Measurements from ENCODE around the gene SMARCC1.

The SMARCC1 gene

DNA sequence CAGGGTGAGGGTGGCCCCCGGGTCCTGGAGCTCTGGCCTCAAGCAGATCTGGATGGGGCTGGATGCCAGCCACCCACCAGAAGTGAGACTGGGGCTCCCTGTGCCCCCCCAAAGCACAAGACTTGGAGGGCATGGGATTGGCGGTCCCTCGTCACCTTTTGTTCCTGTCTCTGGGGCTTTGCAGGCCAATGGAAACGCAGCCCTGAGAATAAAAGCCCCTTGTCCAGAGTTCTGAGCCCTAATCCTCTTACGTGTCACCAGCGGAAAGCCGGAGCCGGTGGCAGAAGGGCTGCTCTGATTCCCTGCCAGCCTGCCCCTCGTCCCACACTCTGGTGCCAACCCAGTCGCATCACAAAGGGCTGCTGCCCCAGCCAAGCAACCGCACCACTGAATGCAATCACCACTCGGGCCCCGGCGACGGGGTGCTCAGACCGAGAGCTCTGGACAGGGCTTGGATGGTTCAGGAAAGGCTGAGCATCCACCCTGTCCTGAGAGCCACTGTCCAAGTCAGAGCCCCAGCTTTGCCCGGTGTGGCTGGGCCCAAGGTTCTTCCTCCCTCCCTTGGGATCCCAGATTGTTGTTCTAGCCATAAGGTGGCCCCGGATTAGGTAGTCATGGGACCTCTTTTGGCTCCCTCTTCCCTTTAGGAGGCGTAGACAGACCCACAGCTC, 245.3 kb downstream of the SMARCC1 start:
- DNase-seq: no peak

Measured in right hindlimb (tissue), 1 donor.